HL-60/S4 (cell line): ENCODE data around the gene MTCH1.
"Not testable (repeated sequence)": the region's sequence is repeated elsewhere in the genome, so short reads cannot be mapped to it uniquely, and the experiment has no call there.

Source experiments
- in situ Hi-C: fragments of 300-500 bp; cut with MboI; formaldehyde crosslinking; loops from 2 replicates; pipeline ENCODE4 v1.14.3; 2022; ENCODE audit warnings: low sequenced_read_pairs

The MTCH1 gene

GRCh38 chr6:36957773-36958271 lies 28.2 kb downstream of the MTCH1 start:
- in situ Hi-C loops = no loop called here

DNA sequence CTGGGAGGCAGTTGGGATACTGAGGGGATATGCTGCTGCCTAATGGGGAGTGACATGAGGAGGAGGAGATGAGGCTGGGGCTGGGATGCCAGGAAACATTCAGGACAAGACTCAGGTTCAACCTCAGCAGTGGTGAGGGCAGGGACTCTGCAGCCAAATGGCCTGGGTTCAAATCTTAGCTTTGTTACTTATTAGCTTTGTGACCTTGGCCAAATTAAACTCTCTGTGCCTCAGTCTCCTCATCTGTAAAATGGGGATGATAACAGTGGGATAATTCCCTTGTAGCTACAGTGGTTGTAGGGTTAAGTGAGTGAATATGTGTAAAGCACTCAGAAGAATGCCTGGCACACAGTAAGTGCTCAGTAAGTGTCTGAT lies 29.6 kb downstream of the MTCH1 start:
- in situ Hi-C loops = no loop called here

DNA sequence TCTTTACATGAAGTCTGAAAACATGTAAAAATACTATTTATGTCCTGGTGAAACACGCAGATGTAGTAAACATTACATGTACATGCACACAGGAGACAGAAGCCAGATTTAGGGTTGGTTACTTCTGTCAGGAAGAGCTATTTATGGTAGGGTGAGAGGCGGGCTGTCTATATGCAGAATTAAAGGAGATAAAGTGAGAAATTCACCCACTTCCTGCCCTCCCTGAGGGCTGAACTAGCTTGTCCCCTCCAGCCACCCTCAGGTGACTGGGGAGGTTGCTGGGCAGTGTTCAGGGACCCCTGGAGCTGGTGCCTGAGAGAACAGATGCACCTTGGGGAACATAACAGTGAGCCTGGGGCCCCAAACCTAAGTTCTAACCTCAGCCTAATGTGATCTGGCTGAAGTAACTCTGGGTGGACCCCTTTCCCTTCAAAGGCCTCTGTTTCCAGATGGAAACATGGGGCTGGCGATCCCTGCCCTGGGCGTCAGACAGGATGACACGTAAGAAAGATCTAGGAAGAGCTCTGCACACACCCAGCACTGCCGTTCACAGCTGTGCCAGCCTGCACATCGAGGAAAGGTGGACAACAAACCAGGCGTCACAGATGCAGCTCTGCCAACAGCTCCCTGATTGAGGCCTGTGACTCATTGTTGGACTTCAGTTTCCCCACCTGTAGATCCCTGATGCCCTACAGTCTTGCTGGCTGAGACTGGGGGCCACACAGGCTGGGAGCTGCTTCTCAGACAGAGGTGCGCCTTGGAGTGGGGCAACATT lies 30.1 kb downstream of the MTCH1 start:
- in situ Hi-C loops = no loop called here

- in situ Hi-C loops = no loop called here
Measured at GRCh38 chr6:36955136-36955535, 30.9 kb downstream of the MTCH1 start.

DNA sequence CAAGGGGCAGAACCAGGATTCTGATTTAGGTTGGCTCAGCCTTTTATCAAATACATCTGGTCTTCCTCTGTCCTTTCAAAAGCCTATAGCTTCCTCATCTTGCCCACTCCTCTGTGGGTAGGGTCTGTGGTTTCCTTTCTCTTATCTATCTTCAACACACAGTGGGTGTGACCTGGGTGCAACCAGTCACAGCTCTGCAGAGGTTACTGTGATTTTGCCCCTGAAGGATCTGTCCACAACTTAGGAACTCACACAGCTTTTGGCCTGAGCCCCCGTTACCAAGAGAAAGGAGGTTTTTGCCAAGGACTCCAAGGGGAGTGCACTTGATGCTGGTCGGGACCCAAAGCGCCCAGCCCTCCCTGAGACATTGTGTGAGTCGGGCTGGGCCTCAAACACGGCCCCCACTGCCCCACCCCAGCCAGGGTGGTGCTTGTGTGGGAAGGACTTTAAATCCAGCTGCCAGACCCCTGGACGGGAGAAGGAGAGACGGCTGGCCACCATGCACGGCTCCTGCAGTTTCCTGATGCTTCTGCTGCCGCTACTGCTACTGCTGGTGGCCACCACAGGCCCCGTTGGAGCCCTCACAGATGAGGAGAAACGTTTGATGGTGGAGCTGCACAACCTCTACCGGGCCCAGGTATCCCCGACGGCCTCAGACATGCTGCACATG lies 31.6 kb downstream of the MTCH1 start, which contains the start of gene PI16:
TSS of gene PI16 (plus strand) at position 477 of the 670 bp plus-strand sequence. CDS start at position 500, 23 bp downstream.
- in situ Hi-C loops = no loop called here

DNA sequence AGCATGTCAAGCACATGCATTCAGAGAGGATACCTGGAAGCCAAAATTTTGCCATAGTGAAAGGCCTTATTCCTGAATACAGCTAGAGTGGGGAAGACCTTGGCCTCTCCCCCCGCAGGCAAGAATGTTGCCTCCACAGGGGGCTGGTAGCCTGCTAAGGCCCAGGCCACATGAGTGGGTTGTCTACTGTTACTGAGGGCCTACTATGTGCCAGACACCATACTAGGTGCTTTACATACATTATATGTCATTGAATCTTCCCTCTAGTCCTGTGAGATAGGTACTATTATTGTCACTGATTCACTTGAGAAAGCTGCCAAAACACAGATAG lies 32.1 kb downstream of the MTCH1 start:
- in situ Hi-C loops = no loop called here

DNA sequence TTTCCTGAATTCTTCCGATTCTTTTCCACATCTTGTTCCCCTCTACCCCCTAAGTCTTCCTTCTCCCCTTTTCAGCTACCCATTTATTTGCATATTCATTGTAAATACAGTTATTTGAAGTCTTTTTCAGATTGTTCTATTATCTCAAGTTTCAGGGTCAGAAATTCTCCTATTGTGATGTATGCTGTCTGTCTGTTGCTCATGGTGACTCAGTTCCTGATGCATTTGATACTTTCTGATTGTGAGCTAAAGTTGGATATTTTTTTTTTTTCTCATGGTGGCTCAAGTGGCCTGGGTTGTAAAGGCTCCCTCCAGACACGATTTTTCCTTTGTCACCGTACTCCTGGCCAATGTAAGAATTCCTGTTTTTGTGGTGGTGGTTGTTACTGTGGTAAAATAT lies 36.4 kb downstream of the MTCH1 start:
- in situ Hi-C loops = no loop called here

DNA sequence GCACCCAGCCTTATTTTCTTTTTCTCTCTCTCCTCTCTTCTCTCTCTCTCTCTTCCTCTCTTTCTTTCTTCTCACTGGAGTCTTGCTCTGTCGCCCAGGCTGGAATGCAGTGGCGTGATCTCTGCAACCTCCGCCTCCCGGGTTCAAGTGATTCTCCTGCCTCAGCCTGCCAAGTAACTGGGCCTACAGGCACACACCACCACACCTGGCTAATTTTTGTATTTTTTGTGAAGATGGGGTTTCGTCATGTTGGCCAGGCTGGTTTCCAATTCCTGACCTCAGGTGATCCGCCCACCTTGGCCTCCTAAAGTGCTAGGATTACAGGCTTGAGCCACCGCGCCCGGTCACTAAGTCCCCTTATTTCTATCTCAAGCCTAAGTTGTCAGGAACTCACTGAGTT lies 36.9 kb downstream of the MTCH1 start:
- in situ Hi-C loops = not testable (repeated sequence)

DNA sequence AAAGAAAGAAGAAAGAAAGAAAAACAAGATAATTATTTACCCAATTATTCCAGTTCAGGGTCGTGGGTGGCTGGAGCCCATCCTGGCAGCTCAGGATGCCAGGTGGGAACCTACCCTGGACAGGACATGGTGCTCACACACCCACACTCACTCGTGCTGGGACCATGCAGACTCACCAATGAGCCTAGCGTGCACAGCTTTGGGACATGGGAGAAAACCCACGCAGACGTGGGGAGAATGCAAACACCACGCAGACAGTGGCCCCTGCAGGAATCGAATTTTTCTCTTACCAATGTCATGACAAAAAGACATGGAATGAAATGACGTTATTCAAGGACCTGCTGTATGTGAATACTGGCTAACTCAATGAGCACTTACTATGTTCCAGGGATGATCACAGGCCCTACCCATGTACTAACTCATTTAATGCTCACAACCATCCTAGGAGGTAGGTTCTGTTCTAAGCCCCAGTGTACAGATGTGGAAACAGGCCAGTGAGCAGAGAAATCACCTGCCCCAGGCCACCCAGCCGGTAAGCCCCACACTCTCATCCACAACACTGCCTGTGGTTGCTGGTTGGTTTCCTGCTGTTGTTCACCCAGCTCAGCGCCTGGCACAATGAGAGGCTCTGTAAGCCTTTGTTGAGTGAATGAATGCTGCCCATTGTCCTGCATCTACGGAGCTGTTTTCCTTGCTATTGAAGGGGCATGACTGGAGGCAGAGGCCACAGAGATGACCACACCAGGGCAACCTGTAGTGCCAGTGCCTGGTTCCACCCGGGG lies 38.2 kb downstream of the MTCH1 start:
- in situ Hi-C loops = no loop called here

GRCh38 chr6:36946526-36946925 lies 39.5 kb downstream of the MTCH1 start:
- in situ Hi-C loops = no loop called here

DNA sequence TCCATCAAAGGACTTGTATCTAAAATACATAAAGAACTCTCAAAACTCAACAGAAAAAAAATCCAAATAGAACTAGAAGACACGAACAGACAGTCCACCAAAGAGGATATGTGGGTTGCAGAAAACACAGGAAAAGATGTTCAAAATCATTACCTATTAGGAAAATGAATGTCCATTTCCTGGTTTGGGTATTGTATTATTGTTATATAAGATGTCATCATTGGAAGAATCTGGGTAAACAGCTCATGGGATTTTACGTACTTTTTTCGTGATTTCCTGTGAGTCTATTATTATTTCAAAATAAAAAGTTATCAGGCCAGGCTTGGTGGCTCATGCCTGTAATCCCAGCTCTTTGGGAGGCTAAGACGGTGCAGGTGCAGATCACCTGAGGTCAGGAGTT lies 40.7 kb downstream of the MTCH1 start:
- in situ Hi-C loops = no loop called here

GRCh38 chr6:36944650-36945049 lies 41.3 kb downstream of the MTCH1 start:
- in situ Hi-C loops = no loop called here

DNA sequence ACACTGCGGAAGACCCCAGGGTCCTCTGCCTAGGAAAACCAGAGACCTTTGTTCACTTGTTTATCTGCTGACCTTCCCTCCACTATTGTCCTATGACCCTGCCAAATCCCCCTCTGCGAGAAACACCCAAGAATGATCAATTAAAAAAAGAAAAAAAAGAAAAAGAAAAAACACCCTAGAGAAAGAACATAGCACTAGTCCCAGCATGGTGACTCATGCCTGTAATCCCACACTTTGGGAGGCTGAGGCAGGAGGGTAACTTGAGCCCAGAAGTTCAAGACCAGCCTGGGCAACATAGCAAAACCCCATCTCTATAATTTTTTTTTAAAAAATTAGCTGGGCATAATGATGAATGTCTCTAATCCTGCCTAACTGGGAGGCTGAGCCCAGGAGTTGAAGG lies 43.7 kb downstream of the MTCH1 start:
- in situ Hi-C loops = not testable (repeated sequence)

GRCh38 chr6:36941561-36941960 lies 44.4 kb downstream of the MTCH1 start:
- in situ Hi-C loops = not testable (repeated sequence)

- in situ Hi-C loops = no loop called here
Measured at GRCh38 chr6:36940027-36940426, 46.0 kb downstream of the MTCH1 start.

DNA sequence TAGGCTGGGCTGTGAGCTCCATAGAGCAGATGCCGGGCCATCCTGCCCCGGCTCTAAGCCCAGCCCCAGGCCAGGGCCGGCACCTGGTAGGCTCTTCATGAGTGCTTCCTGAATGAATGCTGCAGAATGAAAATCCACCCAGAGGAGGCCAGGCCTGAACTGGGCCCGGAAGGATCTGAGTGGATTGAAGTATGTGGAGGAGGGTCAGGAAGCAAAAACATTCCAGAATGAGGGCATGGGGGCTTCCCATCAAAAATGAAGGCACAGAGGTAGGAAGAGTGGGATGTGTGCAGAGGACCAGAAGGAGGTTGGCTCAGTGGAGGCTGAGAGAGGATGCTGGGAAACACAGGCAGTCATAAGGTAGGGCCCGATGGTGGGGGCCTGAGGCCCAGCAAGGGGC lies 47.0 kb downstream of the MTCH1 start:
- in situ Hi-C loops = not testable (repeated sequence)

GRCh38 chr6:36938536-36938935 lies 47.5 kb downstream of the MTCH1 start:
- in situ Hi-C loops = no loop called here

GRCh38 chr6:36937896-36938295 lies 48.1 kb downstream of the MTCH1 start:
- in situ Hi-C loops = no loop called here

DNA sequence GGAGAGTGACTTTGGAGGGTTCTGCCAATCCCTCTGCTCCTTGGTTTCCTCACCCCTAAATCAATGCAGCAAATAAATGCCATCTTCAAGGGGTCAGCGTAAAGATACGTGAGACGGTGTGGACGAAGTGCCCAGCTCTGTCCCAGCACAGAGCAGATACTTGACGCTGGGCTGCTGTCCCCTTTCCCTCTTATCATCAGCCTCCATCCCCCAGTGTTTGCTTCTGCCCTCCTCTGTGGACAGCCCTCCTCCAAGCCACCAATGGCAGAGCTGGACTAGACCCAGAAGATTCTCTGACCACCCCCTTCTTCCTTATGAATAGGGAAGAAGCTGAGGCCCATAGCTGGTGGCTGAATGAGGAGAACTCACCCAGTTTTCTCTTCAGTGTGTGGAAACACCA lies 49.2 kb downstream of the MTCH1 start:
- in situ Hi-C loops = no loop called here

DNA sequence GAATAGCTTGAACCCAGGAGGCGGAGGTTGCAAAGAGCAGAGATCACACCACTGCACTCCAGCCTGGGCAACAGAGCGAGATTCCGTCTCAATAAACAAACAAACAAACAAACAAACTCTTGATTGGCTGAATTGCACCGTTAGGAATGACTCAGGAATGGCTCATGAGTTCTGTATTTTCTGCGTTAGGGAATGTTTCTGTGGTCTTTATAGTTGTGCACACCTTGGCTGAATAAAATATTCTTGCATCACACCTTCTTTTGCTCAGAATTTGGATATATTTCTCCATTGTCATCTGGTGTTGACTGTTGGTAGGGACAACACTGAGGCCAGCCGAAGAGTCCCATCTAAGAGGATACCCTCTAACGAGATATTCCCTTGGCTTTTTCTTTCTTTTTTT lies 51.1 kb downstream of the MTCH1 start:
- in situ Hi-C loops = no loop called here

- in situ Hi-C loops = no loop called here
Measured at GRCh38 chr6:36933519-36933918, 52.5 kb downstream of the MTCH1 start.

DNA sequence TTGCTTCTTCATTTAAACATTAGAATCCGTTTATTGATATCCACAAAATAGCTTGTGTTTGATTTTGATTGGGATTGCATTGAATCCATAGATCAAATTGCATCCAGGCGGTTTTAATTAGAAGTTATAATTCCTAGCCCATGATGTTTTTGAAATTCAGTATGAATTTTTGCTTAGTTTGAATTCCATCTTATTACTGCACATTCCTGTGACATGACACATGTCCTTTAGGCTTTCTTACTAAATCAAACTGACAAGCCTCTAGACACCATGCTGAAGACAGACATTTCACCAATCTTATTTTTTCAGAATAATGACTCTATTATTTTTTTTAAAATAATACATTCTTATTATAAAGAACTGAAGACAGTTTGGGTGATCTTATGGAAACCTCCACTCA lies 52.9 kb downstream of the MTCH1 start:
- in situ Hi-C loops = no loop called here
